HG02798 (cell line): ENCODE results near the gene PRM1.

Experiments used
- ATAC-seq: cut with Tn5 transposase; IDR thresholded peaks from one replicate; pipeline ENCODE4 v1.9.1; 2021; ENCODE audit warnings: mild to moderate bottlenecking; ENCODE audit not compliant: unreplicated experiment, poor library complexity

PRM1 gene, protein sequence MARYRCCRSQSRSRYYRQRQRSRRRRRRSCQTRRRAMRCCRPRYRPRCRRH

GRCh38 chr16:11280616-11281522 lies at the start of gene PRM1:
PRM1 (minus strand) TSS chr16:11281330; CDS start chr16:11281238, 92 bp downstream.
- ATAC-seq = no peak

- no peak for ATAC-seq
Observed at GRCh38 chr16:11330526-11331237, 49.6 kb upstream of the PRM1 start.

- no peak for ATAC-seq
Observed at GRCh38 chr16:11329891-11330290, 48.8 kb upstream of the PRM1 start.

DNA sequence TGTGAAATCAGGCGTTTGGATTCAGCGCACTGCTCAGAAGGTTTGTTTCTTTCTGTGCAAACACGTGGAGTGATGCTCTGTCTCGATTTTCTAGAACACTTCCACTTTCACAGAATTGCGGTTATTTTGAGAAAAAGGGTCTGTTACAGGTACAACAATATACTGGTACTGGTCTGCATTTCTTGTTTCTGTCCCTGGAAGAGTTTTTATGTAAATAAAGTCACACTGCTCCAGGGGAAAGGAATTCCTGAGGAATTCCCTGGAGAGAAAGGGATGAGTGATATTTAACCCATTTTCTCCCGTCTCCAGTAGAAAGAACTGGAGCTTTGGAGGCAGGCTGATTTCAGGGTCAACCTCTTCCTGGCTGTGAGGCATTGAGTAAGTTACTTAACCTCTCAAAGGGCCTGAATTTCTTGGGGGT lies 48.0 kb upstream of the PRM1 start:
- ATAC-seq = no peak

DNA sequence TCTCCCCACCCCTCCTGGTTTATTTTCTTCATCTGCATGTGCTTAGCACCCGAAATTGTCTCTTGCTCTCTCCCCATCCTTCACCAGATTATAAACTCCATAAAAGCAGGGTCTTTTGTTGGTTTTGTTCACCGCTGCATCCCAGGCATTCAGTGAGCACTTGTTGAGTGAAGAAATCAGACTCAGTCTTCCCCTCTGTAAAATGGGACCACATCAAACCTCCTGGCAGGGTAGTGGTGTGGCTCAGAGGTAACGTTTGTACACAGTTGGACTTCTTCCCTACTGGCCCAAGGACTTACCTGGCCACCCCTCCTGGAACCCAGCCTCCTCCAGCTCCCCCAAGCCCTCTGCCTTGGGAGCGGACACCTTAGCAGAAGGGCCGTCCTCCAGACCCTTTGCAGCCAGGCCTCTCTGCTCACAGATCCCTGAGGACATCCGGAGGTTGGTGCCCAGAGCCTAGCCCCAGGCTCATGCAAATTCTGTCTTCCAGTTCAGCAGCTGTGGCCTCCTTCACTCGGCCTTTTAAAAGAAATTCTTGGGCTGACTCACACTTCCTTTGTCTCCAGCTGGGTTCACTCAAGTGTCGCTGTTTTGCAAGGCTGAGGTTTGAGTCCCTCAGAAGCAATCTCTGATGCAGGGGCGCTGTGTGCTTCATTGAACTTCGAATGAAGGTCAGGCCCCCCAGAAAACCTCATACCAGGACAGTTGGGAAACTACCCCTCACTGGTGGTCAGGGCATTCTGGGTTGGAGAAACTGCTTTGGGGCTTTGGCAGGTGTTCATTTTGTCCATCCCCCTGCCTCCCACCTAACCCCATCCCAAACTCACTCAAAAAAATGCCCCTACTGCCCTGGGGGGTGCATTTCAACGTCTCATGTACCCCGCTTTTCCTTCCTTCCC lies 47.3 kb upstream of the PRM1 start:
- ATAC-seq = peak; percentile 74

GRCh38 chr16:11327277-11328171 lies 46.4 kb upstream of the PRM1 start:
- peak; percentile 49 for ATAC-seq

GRCh38 chr16:11326737-11327276 lies 45.7 kb upstream of the PRM1 start:
- ATAC-seq = no peak

- no peak for ATAC-seq
Observed at GRCh38 chr16:11326084-11326736, 45.1 kb upstream of the PRM1 start.

DNA sequence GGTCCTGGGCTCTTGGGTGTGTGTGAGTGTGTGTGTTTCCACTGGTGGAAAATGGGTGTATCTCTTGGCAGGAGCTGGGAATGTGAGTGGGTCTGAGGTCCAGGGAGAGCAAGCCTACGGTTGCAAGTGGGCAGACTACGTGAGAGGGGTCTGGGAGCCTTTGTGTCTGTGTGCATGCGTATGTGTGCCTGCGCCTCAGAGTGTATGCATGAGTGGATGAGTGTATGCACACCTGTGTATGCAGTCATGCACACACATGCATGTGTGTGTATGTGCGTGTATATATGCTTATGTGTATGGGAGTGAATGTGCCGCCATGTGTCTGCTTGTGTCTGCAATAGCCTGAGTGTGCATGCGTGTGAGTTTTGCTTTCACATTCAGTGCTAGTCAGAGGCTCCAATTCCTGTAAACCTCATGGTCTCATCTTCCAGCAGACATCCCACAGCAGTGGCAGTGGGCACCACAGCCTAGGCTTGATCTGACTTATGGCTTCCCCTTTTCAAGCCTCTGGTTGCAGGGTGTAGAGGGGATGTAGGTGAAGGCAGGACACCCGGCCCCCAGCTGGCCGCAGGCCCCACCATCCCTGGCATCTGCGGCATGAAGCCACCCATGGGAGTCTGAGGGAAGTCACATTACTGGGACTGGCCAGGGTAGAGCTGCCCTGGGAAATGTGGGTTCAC lies 44.4 kb upstream of the PRM1 start:
- no peak for ATAC-seq

GRCh38 chr16:11323551-11324336 lies 42.6 kb upstream of the PRM1 start:
- ATAC-seq = no peak

DNA sequence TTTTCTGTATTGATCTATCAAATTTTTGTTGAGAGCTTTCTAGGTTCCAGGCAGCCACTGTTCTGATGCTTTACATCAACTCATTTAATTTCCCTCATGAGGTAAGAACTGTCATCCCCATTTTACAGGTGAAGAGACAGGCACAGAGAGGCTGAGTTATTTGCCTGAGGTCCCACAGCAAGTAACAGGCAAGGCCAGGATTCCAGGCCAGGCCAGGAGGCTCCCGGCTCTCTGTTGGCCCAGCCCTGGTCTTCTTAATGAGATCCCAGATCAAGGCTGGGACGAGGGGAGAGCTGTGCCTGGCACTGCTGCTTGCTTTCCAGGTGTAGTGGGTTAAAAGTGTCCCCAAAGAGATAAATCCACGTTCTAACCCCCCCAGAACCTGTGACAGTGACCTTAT lies 41.7 kb upstream of the PRM1 start:
- no peak for ATAC-seq

GRCh38 chr16:11321662-11322061 lies 40.5 kb upstream of the PRM1 start:
- no peak for ATAC-seq

- no peak for ATAC-seq
Observed at GRCh38 chr16:11320170-11320569, 39.0 kb upstream of the PRM1 start.

DNA sequence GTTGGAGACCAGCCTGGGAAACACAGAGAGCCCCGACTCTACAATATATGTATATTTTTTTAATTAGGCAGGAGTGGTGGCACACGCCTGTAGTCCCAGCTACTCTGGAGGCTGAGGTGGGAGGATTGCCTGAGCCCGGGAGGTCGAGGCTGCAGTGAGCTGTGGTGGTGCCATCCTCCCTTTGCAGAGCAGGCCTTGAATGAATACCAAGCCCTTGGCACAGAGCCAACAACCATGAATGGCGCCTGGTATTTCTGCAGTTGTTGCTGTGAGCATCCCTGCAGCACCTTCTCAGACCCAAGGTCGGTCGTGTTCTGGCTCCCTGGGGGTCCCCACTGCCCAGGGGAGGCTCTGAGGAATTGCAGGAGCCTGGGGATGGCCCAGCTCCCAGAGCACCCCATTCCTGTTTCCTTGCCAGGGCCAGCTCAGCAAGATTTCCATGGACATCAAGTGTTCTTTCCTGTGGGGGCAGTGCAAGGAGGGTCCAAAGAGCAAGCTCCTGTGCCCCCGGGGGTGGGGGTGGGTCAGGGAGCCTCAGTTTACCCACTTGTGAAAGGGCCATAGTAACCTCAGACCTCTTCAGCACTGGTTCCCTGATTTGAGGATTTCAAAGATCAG lies 38.5 kb upstream of the PRM1 start:
- ATAC-seq = no peak

- no peak for ATAC-seq
Observed at GRCh38 chr16:11318817-11319216, 37.7 kb upstream of the PRM1 start.

DNA sequence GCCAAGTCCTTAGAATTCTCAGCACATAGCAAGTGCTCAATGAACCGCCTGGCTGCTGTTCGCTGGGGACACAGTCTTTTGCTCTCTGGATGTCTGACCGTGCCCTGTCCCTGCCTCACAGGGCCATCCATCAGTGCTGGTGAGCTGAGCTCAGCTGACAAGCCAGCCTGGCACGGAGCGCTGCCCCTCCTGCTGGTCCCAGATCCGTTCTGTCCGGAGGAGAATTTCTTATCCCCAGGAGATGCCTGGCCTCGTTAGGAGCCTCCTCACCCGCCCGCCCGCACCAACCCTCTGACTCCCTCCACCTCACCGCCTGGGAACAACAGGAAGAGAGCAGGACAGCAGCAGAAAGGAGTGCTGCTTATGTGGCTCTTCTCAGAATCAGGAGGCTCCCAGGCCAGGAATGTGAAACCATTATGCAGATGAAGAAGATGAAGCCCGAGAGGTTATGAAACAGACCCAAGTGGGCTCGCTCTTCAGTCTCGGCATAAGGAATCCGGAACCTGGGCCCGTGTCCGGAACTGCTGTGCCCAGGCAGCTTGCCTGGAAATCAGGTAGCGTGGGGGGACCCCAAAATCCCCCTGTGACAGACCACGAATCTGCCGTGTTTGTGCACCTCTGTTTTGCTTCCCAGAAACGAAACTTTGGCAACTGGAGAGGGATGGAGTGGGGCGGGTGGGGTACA lies 35.3 kb upstream of the PRM1 start:
- no peak for ATAC-seq
